GM18505 (cell line): ENCODE measurements around the gene CPED1.
"Not testable (repeated sequence)": the region's sequence is repeated elsewhere in the genome, so short reads cannot be mapped to it uniquely, and the experiment has no call there.

Source experiments
- ATAC-seq: cut with Tn5 transposase; IDR thresholded peaks from one replicate; pipeline ENCODE4 v1.9.1; 2021; ENCODE audit not compliant: unreplicated experiment
- POLR2A ChIP-seq: IDR thresholded peaks from 4 replicates; pipeline ENCODE4 v1.6.1; 2011; ENCODE audit warnings: borderline replicate concordance; ENCODE audit not compliant: insufficient read depth, insufficient read length; ENCODE audit errors: extremely low read depth

Gene CPED1

GRCh38 chr7:121178452-121178851 lies 189.9 kb downstream of the CPED1 start:
- ATAC-seq, result no peak
- no peak for TF ChIP-seq POLR2A

GRCh38 chr7:121178869-121179497 lies 190.5 kb downstream of the CPED1 start:
- TF ChIP-seq POLR2A, result no peak
- ATAC-seq, result no peak

GRCh38 chr7:121180436-121181063 lies 192.0 kb downstream of the CPED1 start:
- peak; percentile 98 for ATAC-seq
- TF ChIP-seq POLR2A, result no peak

GRCh38 chr7:121181357-121181756 lies 192.8 kb downstream of the CPED1 start:
- no peak for ATAC-seq
- no peak for TF ChIP-seq POLR2A

- no peak for ATAC-seq
- no peak for TF ChIP-seq POLR2A
These were observed 193.8 kb downstream of the CPED1 start for GRCh38 chr7:121182281-121182680.

- no peak for TF ChIP-seq POLR2A
- no peak for ATAC-seq
These were observed 194.4 kb downstream of the CPED1 start for GRCh38 chr7:121182902-121183301.

GRCh38 chr7:121183883-121184282 lies 195.4 kb downstream of the CPED1 start:
- ATAC-seq, result not testable (repeated sequence)

GRCh38 chr7:121186746-121187145 lies 198.2 kb downstream of the CPED1 start:
- no peak for TF ChIP-seq POLR2A
- ATAC-seq, result no peak

GRCh38 chr7:121187222-121187621 lies 198.7 kb downstream of the CPED1 start:
- TF ChIP-seq POLR2A, result no peak
- peak; percentile 86 for ATAC-seq

- no peak for ATAC-seq
- no peak for TF ChIP-seq POLR2A
These were observed 199.2 kb downstream of the CPED1 start for GRCh38 chr7:121187676-121188075.

GRCh38 chr7:121192834-121193233 lies 204.3 kb downstream of the CPED1 start:
- no peak for TF ChIP-seq POLR2A
- no peak for ATAC-seq

- no peak for TF ChIP-seq POLR2A
- no peak for ATAC-seq
These were observed 206.5 kb downstream of the CPED1 start for GRCh38 chr7:121195010-121195409.

GRCh38 chr7:121195874-121196273 lies 207.4 kb downstream of the CPED1 start:
- no peak for TF ChIP-seq POLR2A
- no peak for ATAC-seq

GRCh38 chr7:121196286-121196685 lies 207.8 kb downstream of the CPED1 start:
- no peak for TF ChIP-seq POLR2A
- no peak for ATAC-seq
